ENCODE results near the gene SCN9A. TPM values are rescaled to one million over a fixed set of nuclear protein-coding genes. Genes with fewer than 3 reads are reported as not detected.

The SCN9A gene
- total RNA-seq, 1 experiment from 2014 or later, result 1.3 TPM

DNA sequence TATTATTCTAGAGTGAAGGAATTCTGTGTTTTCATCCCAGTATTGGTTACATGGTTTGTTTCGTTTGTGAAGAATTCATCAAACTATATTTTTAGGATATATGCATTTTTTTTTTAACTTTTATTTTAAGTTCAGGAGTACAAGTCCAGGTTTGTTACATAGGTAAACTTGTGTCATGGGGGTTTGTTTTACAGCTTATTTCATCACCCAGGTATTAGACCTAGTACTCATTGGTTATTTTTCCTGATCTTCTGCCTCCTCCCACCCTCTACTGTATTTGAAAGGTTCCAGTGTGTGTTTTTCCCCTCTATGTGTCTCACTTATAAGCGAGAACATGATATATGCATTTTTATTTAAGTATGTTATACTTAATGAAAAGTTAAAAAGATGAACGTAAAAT is 47.6 kb downstream of the SCN9A start:
- Mint-ChIP-seq H3K27ac (no peak overlapping the region), H3K4me1 (no peaks in the 10 kb centered on the region), H3K4me3 (no peak overlapping the region), H3K27me3 (ENCODE audit: low read depth) (no peaks in the 10 kb centered on the region), H3K36me3 (ENCODE audit: insufficient read depth in 1 of 3, low read depth in 3 of 3) (no peaks in the 10 kb centered on the region), H3K9me3 (no peaks in the 10 kb centered on the region)
- Histone ChIP-seq H3K56ac (ENCODE audit: insufficient read length, low read depth, low read length) (no peak overlapping the region), H4K20me1 (ENCODE audit: control insufficient read depth, insufficient read depth, insufficient read length) (no peaks in the 10 kb centered on the region), H2BK12ac (ENCODE audit: insufficient read length, low read depth, low read length) (no peak overlapping the region), H3K79me2 (ENCODE audit: insufficient read depth, low read length) (no peaks in the 10 kb centered on the region), H3K18ac (ENCODE audit: insufficient read length, low read depth, low read length) (no peak overlapping the region), H4K91ac (ENCODE audit: insufficient read length, low read depth, low read length) (no peak overlapping the region), H3K4ac (ENCODE audit: low read depth, low read length) (no peak overlapping the region), H3T11ph (ENCODE audit: low read length) (no peak overlapping the region), H4K8ac (replicated peaks; ENCODE audit: insufficient read length, low read depth, low read length) (no peak overlapping the region), H2AK5ac (ENCODE audit: insufficient read length, low read length) (no peak overlapping the region), H3K79me1 (ENCODE audit: insufficient read depth, low read depth, low read length, poor library complexity, severe bottlenecking) (no peaks in the 10 kb centered on the region), H3K23ac (ENCODE audit: insufficient read length, low read depth, low read length) (no peak overlapping the region), H2BK15ac (ENCODE audit: low read depth, low read length) (no peak overlapping the region), H4K5ac (ENCODE audit: insufficient read length, low read depth, low read length) (no peak overlapping the region), H3K4me2 (ENCODE audit: insufficient read depth, insufficient read length, low read length) (no peak overlapping the region), H3K27ac (ENCODE audit: insufficient read length, low read depth, low read length) (no peak overlapping the region), H3K27me3 (ENCODE audit: insufficient read depth, low read length) (no peaks in the 10 kb centered on the region), H2BK120ac (ENCODE audit: low read depth, low read length, poor library complexity, severe bottlenecking) (no peak overlapping the region), H2BK5ac (ENCODE audit: insufficient read length, low read length) (no peak overlapping the region), H3K23me2 (ENCODE audit: insufficient read length, low read depth, low read length, poor library complexity, severe bottlenecking) (no peaks in the 10 kb centered on the region), H3K9me3 (ENCODE audit: control insufficient read depth, low read depth, low read length) (no peaks in the 10 kb centered on the region), H3K4me1 (ENCODE audit: insufficient read depth, low read length) (no peaks in the 10 kb centered on the region), H2BK20ac (ENCODE audit: low read depth, low read length, poor library complexity, severe bottlenecking) (no peak overlapping the region), H3K9ac (ENCODE audit: extremely low read depth, insufficient read length, low read length) (no peak overlapping the region), H2AFZ (ENCODE audit: low read length) (no peak overlapping the region), H3K14ac (ENCODE audit: insufficient read depth, low read length) (no peak overlapping the region)
- no peak for DNase-seq
- TF ChIP-seq, protein P1, sequence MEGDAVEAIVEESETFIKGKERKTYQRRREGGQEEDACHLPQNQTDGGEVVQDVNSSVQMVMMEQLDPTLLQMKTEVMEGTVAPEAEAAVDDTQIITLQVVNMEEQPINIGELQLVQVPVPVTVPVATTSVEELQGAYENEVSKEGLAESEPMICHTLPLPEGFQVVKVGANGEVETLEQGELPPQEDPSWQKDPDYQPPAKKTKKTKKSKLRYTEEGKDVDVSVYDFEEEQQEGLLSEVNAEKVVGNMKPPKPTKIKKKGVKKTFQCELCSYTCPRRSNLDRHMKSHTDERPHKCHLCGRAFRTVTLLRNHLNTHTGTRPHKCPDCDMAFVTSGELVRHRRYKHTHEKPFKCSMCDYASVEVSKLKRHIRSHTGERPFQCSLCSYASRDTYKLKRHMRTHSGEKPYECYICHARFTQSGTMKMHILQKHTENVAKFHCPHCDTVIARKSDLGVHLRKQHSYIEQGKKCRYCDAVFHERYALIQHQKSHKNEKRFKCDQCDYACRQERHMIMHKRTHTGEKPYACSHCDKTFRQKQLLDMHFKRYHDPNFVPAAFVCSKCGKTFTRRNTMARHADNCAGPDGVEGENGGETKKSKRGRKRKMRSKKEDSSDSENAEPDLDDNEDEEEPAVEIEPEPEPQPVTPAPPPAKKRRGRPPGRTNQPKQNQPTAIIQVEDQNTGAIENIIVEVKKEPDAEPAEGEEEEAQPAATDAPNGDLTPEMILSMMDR (conservative IDR thresholded peaks at IDR 0.05), result no peak
- WGBS (ENCODE audit: extremely low coverage, insufficient read length, low lambda C conversion rate), result no CpG with 5 or more reads among the region's 3 CpGs

All from H9 (cell line).